Panc1 (cell line): Measurements from ENCODE around the gene NCKAP5. TPM values are rescaled to one million over a fixed set of nuclear protein-coding genes. Genes with fewer than 3 reads are reported as not detected.

Source experiments
- ATAC-seq: fragments of 200-7000 bp; cut with Tn5 transposase; 2 replicates; pipeline ENCODE4 v1.9.1; 2020; ENCODE audit warnings: mild to moderate bottlenecking, moderate library complexity
- BruUV-seq: library from RNA; stranded (reverse); fragments of 400-500 nt; replicated peaks from 2 replicates; lab custom pipeline; 2021; lab: Mats Ljungman, UMichigan
- CTCF ChIA-PET: fragments of 300-600 bp; sonication (Branson Sonifier 250); formaldehyde crosslinking; loops from one replicate; lab custom pipeline; 2022; ENCODE audit warnings: antibody characterized with exemption; lab: Charles Lee
- POLR2A ChIA-PET: fragments of 300-600 bp; sonication (Branson Sonifier 250); formaldehyde crosslinking; loops from one replicate; lab custom pipeline; 2022; ENCODE audit warnings: antibody characterized with exemption; lab: Charles Lee
- DNase-seq: peaks from one replicate; pipeline ENCODE4 v3.0.0-alpha.2; 2010; ENCODE audit warnings: low read depth, low spot score
- H3K27ac ChIP-seq: 2 replicates; pipeline ENCODE4 v1.5.1; 2011; ENCODE audit warnings: mild to moderate bottlenecking, low read length, inconsistent platforms
- H3K27me3 ChIP-seq: fragments of 200-500 bp; sonication (Bioruptor generic); 2 replicates; pipeline ENCODE4 v1.6.0; 2014; ENCODE audit warnings: low read length, inconsistent platforms; ENCODE audit not compliant: control insufficient read depth, insufficient read depth
- H3K36me3 ChIP-seq: fragments of 200-500 bp; sonication (Bioruptor generic); 2 replicates; pipeline ENCODE4 v1.5.1; 2014; ENCODE audit warnings: inconsistent platforms, mild to moderate bottlenecking, low read length, moderate library complexity; ENCODE audit not compliant: control insufficient read depth, insufficient read depth
- H3K4me1 ChIP-seq: 2 replicates; pipeline ENCODE4 v1.5.1; 2011; ENCODE audit warnings: inconsistent platforms, mild to moderate bottlenecking, low read length, moderate library complexity; ENCODE audit not compliant: control insufficient read depth, insufficient read depth
- H3K4me3 ChIP-seq, 2 experiments: 2 replicates each; pipeline ENCODE4 v1.5.1; 2011 to 2012; ENCODE audit warnings: low read depth in 2 of 2, low read length in 2 of 2, mild to moderate bottlenecking in 2 of 2, inconsistent platforms in 1 of 2, moderate library complexity in 1 of 2
- H3K9me3 ChIP-seq: fragments of 200-500 bp; sonication (Bioruptor generic); 2 replicates; pipeline ENCODE4 v1.5.1; 2014; ENCODE audit warnings: low read depth, mild to moderate bottlenecking, inconsistent platforms, low read length, moderate library complexity; ENCODE audit not compliant: control insufficient read depth, insufficient read depth
- CTCF ChIP-seq: fragments of 450-650 bp; IDR thresholded peaks from 2 replicates; pipeline ENCODE4 v1.5.1; 2017; ENCODE audit warnings: mild to moderate bottlenecking
- POLR2AphosphoS5 ChIP-seq: IDR thresholded peaks from 2 replicates; pipeline ENCODE4 v1.6.1; 2012; ENCODE audit warnings: mild to moderate bottlenecking, low read depth, low read length, moderate library complexity
- REST ChIP-seq, 2 experiments: IDR thresholded peaks; 2 replicates each; pipeline ENCODE4 v1.6.1; 2011 to 2012; ENCODE audit warnings: low read depth in 2 of 2, control low read depth in 1 of 2, low read length in 1 of 2, mild to moderate bottlenecking in 1 of 2, moderate library complexity in 1 of 2; ENCODE audit not compliant: insufficient read depth in 1 of 2
- SIN3A ChIP-seq: IDR thresholded peaks from 2 replicates; pipeline ENCODE4 v1.6.1; 2012; ENCODE audit warnings: low read depth, mild to moderate bottlenecking, low read length, moderate library complexity, borderline replicate concordance; ENCODE audit not compliant: insufficient read depth
- TCF7L2 ChIP-seq: IDR thresholded peaks from 2 replicates; pipeline ENCODE4 v1.6.1; 2011; ENCODE audit warnings: mild to moderate bottlenecking, low read depth, low read length, inconsistent platforms
- in situ Hi-C: cut with HindIII; loops from 2 replicates; pipeline ENCODE4 v1.10.0; 2016; ENCODE audit warnings: low sequenced_read_pairs, low pct_unique_long_range_greater_than_20kb
- intact Hi-C: fragments of 100-400 bp; cut with micrococcal nuclease; formaldehyde crosslinking; loops from one replicate; pipeline ENCODE4 v1.10.0; 2022; ENCODE audit not compliant: unreplicated experiment
- total RNA-seq: library from RNA; stranded (reverse); gene quantifications from one replicate; pipeline ENCODE4 v1.2.1, GENCODE V29; 2021; ENCODE audit not compliant: unreplicated experiment

Gene NCKAP5
- total RNA-seq, 1 experiment from 2014 or later: 0.10 TPM

- ChIA-PET CTCF (no interaction called here), POLR2A (no interaction called here)
- Histone ChIP-seq H3K9me3 (no peaks in the 10 kb centered on the region), H3K4me3 (no peak overlapping the region), H3K4me1 (no peaks in the 10 kb centered on the region), H3K36me3 (no peaks in the 10 kb centered on the region), H3K27ac (no peak overlapping the region), H3K27me3 (no peaks in the 10 kb centered on the region)
- intact Hi-C loops (no loop called here), in situ Hi-C loops (no loop called here)
- no TSS peak for BruUV-seq
- no peak for ATAC-seq
- no peak for DNase-seq
- TF ChIP-seq REST (IDR thresholded peaks at IDR 0.05; ENCODE audit: insufficient read depth in 1 of 2, low read depth in 2 of 2, low read length in 1 of 2) (no peak), POLR2AphosphoS5 (no peak), TCF7L2 (no peak), SIN3A (no peak), CTCF (no peak)
Measured at GRCh38 chr2:133411857-133412256, 156.4 kb downstream of the NCKAP5 start.

- ATAC-seq (no peak), DNase-seq (no peak)
- no peak overlapping the region for H3K4me3 ChIP-seq
- no peak overlapping the region for H3K27ac ChIP-seq
- no peaks in the 10 kb centered on the region for H3K27me3 ChIP-seq
- no TSS peak for BruUV-seq
- CTCF ChIA-PET: no interaction called here
- H3K36me3 ChIP-seq: no peaks in the 10 kb centered on the region
- POLR2A ChIA-PET: no interaction called here
- in situ Hi-C loops (no loop called here), intact Hi-C loops (no loop called here)
- H3K9me3 ChIP-seq: no peaks in the 10 kb centered on the region
- H3K4me1 ChIP-seq: no peaks in the 10 kb centered on the region
- TF ChIP-seq POLR2AphosphoS5: no peak
- TF ChIP-seq TCF7L2: no peak
- no peak for TF ChIP-seq CTCF
- TF ChIP-seq SIN3A: no peak
- no peak for TF ChIP-seq REST (IDR thresholded peaks at IDR 0.05; ENCODE audit: insufficient read depth in 1 of 2, low read depth in 2 of 2, low read length in 1 of 2)
Measured at GRCh38 chr2:133411101-133411500, 157.2 kb downstream of the NCKAP5 start.
